Fibroblast of lung (primary cell): ENCODE data around the gene CCDC54.

Source experiments
- CTCF ChIP-seq, 2 donors: IDR thresholded peaks in 1 of 2; conservative IDR thresholded peaks in 1 of 2; 1 replicate in 1 of 2; 2 replicates in 1 of 2; pipeline ENCODE4 v1.5.1; 2011 to 2012; ENCODE audit warnings: low read length in 2 of 2, control low read depth in 1 of 2, inconsistent platforms in 1 of 2, low read depth in 1 of 2, mild to moderate bottlenecking in 1 of 2
- EZH2 ChIP-seq: IDR thresholded peaks from 2 replicates; pipeline ENCODE4 v1.5.1; 2012; ENCODE audit warnings: low read length, control low read depth, mild to moderate bottlenecking; ENCODE audit errors: missing control alignments

GRCh38 chr3:107416138-107416537, 38.9 kb downstream of the CCDC54 start:
- TF ChIP-seq CTCF (conservative IDR thresholded peaks at IDR 0.05 in 1 of 2, IDR thresholded peaks at IDR 0.05 in 1 of 2; ENCODE audit: low read depth in 1 of 2, low read length in 2 of 2) (no peak), EZH2 (no peak)
